ENCODE data around the gene BLNK.

DNA sequence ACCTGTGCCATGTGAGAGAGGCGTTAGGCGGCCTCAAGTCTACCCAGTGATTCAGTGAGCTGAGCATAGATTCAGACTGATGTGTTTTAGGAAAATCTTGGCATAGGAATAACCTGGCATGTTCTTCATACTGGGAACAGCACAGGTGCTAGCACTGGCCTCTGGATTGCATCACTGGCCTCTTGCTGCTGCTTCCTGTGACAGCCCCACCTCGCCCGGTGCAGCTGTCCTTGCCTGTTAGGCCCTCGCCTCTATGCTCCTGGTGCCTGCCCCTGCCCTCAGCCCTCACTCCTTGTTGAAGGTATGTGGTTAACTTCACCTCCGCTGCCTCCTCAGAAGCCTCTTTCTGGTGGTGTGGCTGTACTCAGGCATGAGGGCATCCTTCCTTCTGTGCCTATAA, 46.2 kb downstream of the BLNK start:
- TF ChIP-seq, protein P1, sequence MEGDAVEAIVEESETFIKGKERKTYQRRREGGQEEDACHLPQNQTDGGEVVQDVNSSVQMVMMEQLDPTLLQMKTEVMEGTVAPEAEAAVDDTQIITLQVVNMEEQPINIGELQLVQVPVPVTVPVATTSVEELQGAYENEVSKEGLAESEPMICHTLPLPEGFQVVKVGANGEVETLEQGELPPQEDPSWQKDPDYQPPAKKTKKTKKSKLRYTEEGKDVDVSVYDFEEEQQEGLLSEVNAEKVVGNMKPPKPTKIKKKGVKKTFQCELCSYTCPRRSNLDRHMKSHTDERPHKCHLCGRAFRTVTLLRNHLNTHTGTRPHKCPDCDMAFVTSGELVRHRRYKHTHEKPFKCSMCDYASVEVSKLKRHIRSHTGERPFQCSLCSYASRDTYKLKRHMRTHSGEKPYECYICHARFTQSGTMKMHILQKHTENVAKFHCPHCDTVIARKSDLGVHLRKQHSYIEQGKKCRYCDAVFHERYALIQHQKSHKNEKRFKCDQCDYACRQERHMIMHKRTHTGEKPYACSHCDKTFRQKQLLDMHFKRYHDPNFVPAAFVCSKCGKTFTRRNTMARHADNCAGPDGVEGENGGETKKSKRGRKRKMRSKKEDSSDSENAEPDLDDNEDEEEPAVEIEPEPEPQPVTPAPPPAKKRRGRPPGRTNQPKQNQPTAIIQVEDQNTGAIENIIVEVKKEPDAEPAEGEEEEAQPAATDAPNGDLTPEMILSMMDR (IDR thresholded peaks at IDR 0.05; ENCODE audit: low read length) = no peak
- TF ChIP-seq EZH2 (optimal IDR thresholded peaks at IDR 0.05; ENCODE audit: low read depth, low read length) = no peak
- TF ChIP-seq EZH2phosphoT487 (IDR thresholded peaks at IDR 0.05; ENCODE audit: low read length) = no peak
